Measurements from ENCODE around the gene ERBB4.

ERBB4 gene

DNA sequence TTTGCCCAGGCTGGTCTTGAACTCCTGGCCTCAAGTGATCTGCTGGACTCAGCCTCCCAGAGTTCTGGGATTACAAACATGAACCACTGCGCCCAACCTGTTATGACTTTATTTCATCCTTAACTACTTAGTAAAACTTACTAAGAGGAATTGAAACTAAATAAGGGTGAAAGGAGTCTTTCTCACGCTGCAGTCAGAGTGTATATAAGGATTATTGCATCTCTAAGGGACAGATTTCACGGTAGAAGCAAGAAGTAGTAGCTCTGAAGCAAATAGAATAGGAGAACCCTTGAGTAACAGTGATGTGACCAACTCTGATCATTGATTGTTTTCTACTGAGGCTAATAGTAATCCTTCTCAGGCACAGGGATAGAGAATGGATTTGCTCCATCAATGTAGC lies 1022.1 kb downstream of the ERBB4 start:
- no peaks in the 10 kb centered on the region for H3K36me3 Mint-ChIP-seq
- H3K27ac Mint-ChIP-seq = no peak overlapping the region
- H3K27me3 Mint-ChIP-seq = no peaks in the 10 kb centered on the region
- no peak overlapping the region for H3K4me3 Mint-ChIP-seq
- no peaks in the 10 kb centered on the region for H3K4me1 Mint-ChIP-seq (ENCODE audit: low read depth)
- H3K9me3 Mint-ChIP-seq (ENCODE audit: low read depth) = peaks cover 8% of the 10 kb centered on the region

DNA sequence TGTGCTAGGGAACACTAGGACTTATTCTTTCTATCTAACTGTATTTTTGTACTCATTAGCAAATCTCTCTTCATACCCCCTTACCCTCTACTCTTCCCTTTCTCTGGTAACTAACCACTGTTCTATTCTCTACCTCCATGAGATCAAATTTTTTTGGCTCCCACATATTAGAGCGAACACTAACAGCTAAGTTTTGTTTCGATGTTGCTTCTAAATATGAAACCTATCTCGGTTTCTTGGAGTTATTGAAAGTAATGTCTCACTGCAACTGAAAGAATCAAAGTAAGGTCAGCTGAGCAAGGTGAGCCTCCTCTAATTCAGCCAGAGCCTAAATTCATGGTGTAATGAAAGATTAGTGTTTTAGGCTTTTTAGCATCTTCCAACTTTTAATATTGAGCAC lies 1024.6 kb downstream of the ERBB4 start:
- Mint-ChIP-seq H3K4me3 (no peak overlapping the region), H3K27me3 (no peaks in the 10 kb centered on the region), H3K27ac (no peak overlapping the region), H3K36me3 (no peaks in the 10 kb centered on the region), H3K9me3 (ENCODE audit: low read depth) (peaks cover 8% of the 10 kb centered on the region), H3K4me1 (ENCODE audit: low read depth) (no peaks in the 10 kb centered on the region)

DNA sequence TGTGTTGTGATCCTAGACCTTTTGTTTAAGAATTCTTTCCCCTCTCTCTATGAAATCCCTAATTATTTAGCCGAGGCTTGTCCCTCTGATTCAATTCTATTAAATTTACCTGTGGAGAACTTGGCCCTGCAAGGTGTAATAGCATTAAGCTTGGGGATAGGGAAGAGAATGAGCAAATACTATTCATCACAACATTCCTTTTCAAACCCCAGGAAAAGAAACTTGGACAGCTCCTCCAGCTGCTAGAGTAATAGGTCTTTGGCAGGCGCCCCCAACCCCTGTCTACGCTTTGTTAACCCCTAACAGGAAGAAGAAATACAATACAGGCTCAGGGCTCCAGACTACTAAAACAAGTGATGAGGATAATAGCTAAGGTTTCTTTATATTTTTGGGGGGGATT lies 1025.2 kb downstream of the ERBB4 start:
- Mint-ChIP-seq H3K27ac (no peak overlapping the region), H3K27me3 (no peaks in the 10 kb centered on the region), H3K9me3 (ENCODE audit: low read depth) (peaks cover 8% of the 10 kb centered on the region), H3K36me3 (no peaks in the 10 kb centered on the region), H3K4me1 (ENCODE audit: low read depth) (no peaks in the 10 kb centered on the region), H3K4me3 (no peak overlapping the region)

DNA sequence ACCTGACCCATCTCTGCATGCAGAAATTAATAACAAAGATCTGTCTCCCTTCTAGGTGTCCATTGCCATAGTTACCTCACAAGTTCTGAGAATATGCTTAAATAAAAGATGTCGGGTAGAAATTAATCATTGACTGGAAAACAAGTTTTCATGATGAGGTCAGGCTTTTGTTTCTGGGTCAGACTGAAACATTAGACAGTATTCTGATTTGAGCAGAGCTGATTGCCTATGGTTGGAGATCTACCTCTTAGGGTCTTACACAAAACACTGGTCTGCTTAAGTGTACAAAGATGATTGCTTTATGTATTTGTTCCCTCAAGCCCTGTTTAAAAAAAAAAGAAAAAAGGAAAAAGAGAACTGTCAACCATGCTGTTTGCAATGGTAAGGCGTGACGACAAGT lies 1025.8 kb downstream of the ERBB4 start:
- no peak overlapping the region for H3K4me3 Mint-ChIP-seq
- H3K4me1 Mint-ChIP-seq (ENCODE audit: low read depth) = no peaks in the 10 kb centered on the region
- peaks cover 8% of the 10 kb centered on the region for H3K9me3 Mint-ChIP-seq (ENCODE audit: low read depth)
- H3K27ac Mint-ChIP-seq = no peak overlapping the region
- H3K36me3 Mint-ChIP-seq = no peaks in the 10 kb centered on the region
- H3K27me3 Mint-ChIP-seq = no peaks in the 10 kb centered on the region

DNA sequence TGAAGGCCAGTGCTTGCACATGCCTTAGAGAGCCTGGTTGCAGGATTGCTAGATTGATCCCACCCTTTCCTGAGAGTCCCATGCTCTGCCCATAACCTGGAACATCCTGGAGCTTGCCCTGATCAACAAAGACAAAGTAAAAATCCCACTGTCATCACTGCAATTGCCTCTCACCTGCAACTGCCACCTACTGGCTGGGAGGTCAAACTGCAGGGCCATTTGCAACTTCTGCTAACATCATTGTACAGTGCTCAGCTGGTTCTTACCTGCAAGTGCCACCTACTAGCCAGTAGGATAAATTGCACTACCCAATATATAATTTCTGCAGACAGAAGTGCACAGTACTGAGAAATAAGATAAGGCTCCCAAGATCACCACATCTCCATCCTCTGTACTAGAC lies 1034.7 kb downstream of the ERBB4 start:
- no peaks in the 10 kb centered on the region for H3K36me3 Mint-ChIP-seq
- no peak overlapping the region for H3K27ac Mint-ChIP-seq
- H3K4me1 Mint-ChIP-seq (ENCODE audit: low read depth) = no peaks in the 10 kb centered on the region

DNA sequence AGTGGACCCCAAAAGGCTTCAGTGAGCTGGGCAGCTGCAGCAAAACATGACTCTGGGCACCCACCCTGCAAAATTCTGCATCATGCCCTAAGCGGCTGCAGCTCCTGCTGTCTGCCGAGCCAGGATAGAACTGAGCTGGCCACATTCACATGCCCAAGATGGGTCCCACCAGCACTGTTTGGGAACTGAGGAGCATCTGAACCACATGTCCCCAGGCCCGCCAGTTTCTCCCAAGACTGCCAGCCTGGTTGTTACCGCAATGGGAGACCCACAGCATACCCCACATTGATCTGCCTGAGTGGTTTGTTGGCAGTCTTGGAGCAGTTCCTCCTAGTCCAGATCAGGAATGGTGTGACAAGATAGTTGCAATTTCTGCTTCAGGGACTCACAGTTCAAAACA lies 1035.4 kb downstream of the ERBB4 start:
- Mint-ChIP-seq H3K4me1 (ENCODE audit: low read depth) (no peaks in the 10 kb centered on the region), H3K9me3 (ENCODE audit: low read depth) (no peaks in the 10 kb centered on the region), H3K27me3 (no peaks in the 10 kb centered on the region), H3K4me3 (no peak overlapping the region), H3K27ac (no peak overlapping the region), H3K36me3 (no peaks in the 10 kb centered on the region)

More for the DNA sequence above, 1034.7 kb downstream of the ERBB4 start:
- H3K4me3 Mint-ChIP-seq = no peak overlapping the region
- H3K9me3 Mint-ChIP-seq (ENCODE audit: low read depth) = no peaks in the 10 kb centered on the region
- H3K27me3 Mint-ChIP-seq = no peaks in the 10 kb centered on the region

DNA sequence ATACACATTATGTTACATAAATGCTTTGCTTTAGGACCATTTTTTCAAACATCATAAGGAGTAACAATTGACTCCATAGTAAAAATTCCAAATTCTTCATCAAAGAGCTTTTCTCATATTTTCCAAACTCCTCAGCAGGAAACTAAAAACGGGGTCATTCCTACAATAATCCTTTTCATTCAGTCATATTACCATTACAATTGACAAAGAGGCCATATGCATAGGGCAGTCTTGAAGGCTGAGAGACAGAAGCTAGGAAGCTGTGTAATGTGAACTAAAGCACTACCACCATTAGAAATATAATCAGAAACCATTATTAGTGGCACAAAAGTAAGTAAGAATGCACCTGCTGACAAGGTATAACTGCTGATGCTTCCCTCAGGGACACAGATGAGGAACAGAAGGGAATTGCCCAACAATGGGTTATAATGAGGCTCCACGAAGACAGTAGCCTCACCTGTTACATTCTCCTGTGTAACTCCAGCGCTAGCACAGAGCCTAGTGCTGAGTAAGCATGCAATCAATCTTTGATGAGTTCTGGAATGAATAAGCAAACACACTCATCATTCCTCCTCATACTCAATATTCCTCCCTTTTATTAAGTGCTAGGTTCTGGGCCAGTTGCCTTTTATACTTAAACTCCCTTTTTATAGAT lies 1039.9 kb downstream of the ERBB4 start:
- Mint-ChIP-seq H3K4me1 (ENCODE audit: low read depth) (no peaks in the 10 kb centered on the region), H3K27me3 (no peaks in the 10 kb centered on the region), H3K4me3 (no peak overlapping the region), H3K36me3 (no peaks in the 10 kb centered on the region), H3K9me3 (ENCODE audit: low read depth) (no peaks in the 10 kb centered on the region), H3K27ac (no peak overlapping the region)

DNA sequence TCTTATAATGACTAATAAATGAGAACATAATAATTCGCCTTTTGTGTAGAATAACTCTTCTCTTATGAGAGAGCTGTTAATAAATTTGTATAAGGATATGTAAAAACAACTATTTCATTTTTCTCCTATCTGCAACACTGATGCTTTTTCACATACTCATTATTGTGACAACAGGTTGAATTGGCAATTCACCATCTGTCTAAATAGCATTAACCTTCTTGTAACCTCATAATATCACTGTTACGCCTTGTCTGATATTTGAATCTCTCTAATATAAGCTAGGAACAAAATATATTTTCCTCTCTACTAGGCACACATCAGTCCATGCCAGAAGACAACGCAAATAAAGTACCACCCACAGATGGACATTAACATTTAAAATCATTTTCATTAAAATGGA lies 1043.3 kb downstream of the ERBB4 start:
- Mint-ChIP-seq H3K9me3 (ENCODE audit: low read depth) (no peaks in the 10 kb centered on the region), H3K4me1 (ENCODE audit: low read depth) (no peaks in the 10 kb centered on the region), H3K27me3 (no peaks in the 10 kb centered on the region), H3K27ac (no peak overlapping the region), H3K4me3 (no peak overlapping the region), H3K36me3 (no peaks in the 10 kb centered on the region)

DNA sequence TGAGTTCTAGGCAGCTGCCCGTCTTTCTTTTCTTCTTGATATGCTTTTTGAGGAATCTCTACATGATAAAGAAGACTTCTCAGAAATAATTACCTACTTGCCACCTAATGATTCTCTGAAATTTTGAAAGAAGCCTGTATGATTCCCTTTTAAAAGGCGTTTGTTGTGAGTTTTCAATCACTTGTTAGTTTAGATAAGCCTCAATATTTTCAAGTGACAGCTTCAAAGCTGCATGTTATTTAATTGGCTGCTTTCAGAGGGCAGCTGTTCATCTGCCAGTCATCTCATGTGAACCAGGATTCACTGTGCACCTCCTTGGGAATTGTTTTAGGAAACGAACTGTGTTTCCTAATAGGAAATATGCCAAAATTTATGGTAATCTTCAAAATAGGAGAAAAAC lies 1044.1 kb downstream of the ERBB4 start:
- Mint-ChIP-seq H3K27me3 (no peaks in the 10 kb centered on the region), H3K4me1 (ENCODE audit: low read depth) (no peaks in the 10 kb centered on the region), H3K27ac (no peak overlapping the region), H3K9me3 (ENCODE audit: low read depth) (no peaks in the 10 kb centered on the region), H3K4me3 (no peak overlapping the region), H3K36me3 (no peaks in the 10 kb centered on the region)

DNA sequence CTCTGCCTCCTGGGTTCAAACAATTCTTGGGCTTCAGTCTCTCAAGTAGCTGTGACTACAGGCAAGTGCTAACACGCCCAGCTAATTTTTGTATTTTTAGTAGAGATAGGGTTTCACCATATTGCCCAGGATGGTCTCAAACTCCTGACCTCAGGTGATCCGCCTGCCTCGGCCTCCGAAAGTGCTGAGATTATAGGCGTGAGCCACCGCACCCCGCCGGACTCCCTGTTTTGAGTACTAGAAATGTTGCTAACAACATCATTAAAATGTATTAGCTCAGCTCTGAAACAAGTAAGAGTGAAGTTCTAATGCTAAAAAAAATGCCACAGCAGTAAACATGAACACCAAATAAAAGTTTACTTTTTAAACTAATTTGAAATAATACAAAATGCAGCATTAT lies 1044.5 kb downstream of the ERBB4 start:
- Mint-ChIP-seq H3K4me1 (ENCODE audit: low read depth) (no peaks in the 10 kb centered on the region), H3K9me3 (ENCODE audit: low read depth) (no peaks in the 10 kb centered on the region), H3K27me3 (no peaks in the 10 kb centered on the region), H3K27ac (no peak overlapping the region), H3K36me3 (no peaks in the 10 kb centered on the region), H3K4me3 (no peak overlapping the region)

DNA sequence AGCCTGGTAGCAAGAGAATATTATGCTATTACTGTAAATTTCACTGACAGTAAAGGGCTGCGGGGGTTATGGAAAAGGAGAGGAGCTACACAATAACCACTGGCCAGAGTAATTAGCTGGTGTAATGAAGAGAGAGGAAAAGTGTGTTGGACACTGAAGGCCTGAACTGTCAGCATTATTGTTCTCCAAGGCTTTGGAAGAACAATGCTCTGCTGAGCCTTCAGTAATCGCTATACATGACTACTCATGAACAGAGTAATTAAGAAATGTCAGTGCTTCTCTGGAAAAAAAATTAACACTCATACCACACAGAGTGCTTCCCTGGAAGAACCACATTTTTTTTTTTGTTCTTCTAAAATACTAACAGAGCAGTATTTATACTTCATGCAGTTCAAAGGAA lies 1050.9 kb downstream of the ERBB4 start:
- H3K36me3 Mint-ChIP-seq = no peaks in the 10 kb centered on the region
- no peaks in the 10 kb centered on the region for H3K9me3 Mint-ChIP-seq (ENCODE audit: low read depth)
- H3K4me1 Mint-ChIP-seq (ENCODE audit: low read depth) = no peaks in the 10 kb centered on the region
- no peak overlapping the region for H3K4me3 Mint-ChIP-seq
- no peaks in the 10 kb centered on the region for H3K27me3 Mint-ChIP-seq
- H3K27ac Mint-ChIP-seq = no peak overlapping the region

DNA sequence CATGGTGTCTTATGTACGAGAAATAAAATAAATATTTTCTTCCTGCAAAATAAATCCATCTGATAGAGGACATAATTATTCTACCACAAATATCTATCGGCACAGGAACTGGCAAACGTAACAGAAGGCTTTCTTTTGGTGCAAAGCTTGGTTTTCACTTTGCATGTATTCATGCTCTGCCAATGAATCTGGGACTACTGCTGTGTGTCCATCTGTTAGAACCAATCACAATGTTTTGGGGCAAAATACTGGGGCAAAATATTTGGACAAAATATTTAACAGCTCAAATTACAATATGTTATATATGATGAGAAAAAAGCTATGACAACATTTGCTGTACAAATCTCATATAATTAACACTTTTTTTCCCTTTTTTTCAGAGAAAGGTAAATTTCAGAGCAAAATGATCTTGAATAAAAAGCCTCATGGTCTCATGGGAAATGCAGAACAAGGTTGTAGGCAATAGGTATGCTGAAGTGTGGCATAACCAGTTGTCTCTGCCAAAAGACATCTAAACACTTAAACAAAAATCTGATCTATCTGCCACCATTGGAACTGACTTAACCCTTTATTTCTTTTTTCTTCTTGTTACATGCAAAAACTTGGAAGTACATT lies 1059.0 kb downstream of the ERBB4 start:
- H3K9me3 Mint-ChIP-seq (ENCODE audit: low read depth) = peaks cover 5% of the 10 kb centered on the region
- no peaks in the 10 kb centered on the region for H3K4me1 Mint-ChIP-seq (ENCODE audit: low read depth)
- H3K27me3 Mint-ChIP-seq = no peaks in the 10 kb centered on the region
- H3K4me3 Mint-ChIP-seq = no peak overlapping the region
- no peak overlapping the region for H3K27ac Mint-ChIP-seq
- no peaks in the 10 kb centered on the region for H3K36me3 Mint-ChIP-seq

DNA sequence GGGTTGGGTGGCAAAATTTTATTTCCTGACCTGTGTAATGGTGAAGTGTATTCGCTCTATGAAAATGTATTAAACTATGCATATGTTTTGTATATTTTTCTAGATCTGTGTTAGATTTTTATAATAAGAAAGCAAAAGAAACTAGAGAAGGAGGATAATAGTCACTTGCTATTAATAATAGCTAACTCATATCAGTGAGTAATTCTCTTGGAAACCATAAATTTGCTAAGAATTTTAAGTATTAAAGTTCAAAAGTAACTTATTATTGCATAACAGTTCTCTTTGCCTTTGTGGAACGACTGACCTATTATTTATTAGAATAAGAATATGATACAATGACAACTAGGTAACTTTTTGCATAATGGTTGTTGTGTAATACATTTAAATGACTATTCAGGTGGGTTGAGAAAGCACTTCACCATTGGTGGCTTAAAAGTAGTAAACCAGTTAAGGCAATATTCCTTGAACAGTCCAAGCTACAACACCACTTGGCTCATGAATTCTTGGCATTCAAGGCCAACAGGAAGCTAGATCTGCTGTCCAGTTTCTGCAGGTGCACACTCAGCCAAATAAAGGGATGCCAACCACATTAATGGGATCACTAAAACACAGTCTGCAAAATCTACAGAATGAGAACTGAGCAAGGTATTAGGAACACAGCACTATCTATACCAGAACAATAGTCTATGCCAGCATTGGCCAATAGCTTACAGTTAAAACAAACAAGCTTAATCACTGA lies 1060.9 kb downstream of the ERBB4 start:
- no peaks in the 10 kb centered on the region for H3K27me3 Mint-ChIP-seq
- H3K27ac Mint-ChIP-seq = no peak overlapping the region
- no peaks in the 10 kb centered on the region for H3K36me3 Mint-ChIP-seq
- no peak overlapping the region for H3K4me3 Mint-ChIP-seq
- peaks cover 8% of the 10 kb centered on the region for H3K9me3 Mint-ChIP-seq (ENCODE audit: low read depth)
- no peaks in the 10 kb centered on the region for H3K4me1 Mint-ChIP-seq (ENCODE audit: low read depth)

DNA sequence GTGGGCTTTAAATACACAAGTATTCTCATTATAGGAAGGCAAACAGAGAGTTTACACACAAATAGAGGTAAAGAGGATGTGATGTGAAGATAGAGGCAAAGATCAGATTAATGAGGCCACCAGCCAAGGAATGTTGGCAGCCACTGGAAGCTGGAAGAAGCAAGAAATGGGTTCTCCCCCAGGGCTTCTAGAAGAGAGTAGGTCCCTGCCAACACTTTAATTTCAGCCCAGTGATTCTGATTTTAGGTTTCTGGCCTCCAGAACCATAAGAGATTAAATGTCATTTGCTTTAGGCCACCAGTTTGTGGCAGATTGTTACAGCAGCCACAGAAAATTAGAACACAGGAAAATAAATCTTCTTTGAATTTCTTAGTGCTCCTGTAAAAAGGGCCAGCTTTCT lies 1065.5 kb downstream of the ERBB4 start:
- Mint-ChIP-seq H3K4me3 (no peak overlapping the region), H3K4me1 (ENCODE audit: low read depth) (no peaks in the 10 kb centered on the region), H3K9me3 (ENCODE audit: low read depth) (peaks cover 4% of the 10 kb centered on the region), H3K27me3 (no peaks in the 10 kb centered on the region), H3K27ac (no peak overlapping the region), H3K36me3 (no peaks in the 10 kb centered on the region)

DNA sequence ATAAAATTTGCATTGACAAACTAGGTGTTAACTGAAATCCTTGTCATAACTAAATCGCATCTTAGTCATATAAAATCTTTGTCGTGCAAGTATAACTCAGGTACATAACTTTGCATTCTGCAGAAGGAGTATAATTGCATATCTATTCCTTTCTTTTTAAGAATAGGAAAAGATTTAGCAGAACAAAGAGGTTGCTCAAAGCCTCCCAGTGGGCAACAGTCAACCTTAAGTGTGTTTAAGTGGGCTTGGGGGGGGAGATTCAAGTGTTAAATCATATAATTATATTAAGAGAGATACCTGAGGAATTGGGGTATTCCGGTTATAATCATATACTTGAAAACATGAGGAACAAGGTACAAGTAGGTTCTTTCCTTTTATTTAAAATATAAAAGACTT lies 1068.9 kb downstream of the ERBB4 start:
- Mint-ChIP-seq H3K4me3 (no peak overlapping the region), H3K27me3 (no peaks in the 10 kb centered on the region), H3K36me3 (no peaks in the 10 kb centered on the region), H3K9me3 (ENCODE audit: low read depth) (peaks cover 3% of the 10 kb centered on the region), H3K4me1 (ENCODE audit: low read depth) (no peaks in the 10 kb centered on the region), H3K27ac (no peak overlapping the region)
